ELF-1 (cell line): ENCODE measurements around the gene BRSK2.

Source experiments
- DNase-seq: peaks from one replicate; pipeline ENCODE4 v3.0.0-alpha.2; 2016; ENCODE audit warnings: low read depth, low spot score

BRSK2 gene

GRCh38 chr11:1375955-1376258 is 13.8 kb upstream of the BRSK2 start:
- no peak for DNase-seq

- no peak for DNase-seq
These were observed 12.4 kb upstream of the BRSK2 start for GRCh38 chr11:1377231-1377780.

- no peak for DNase-seq
These were observed 7.8 kb upstream of the BRSK2 start for GRCh38 chr11:1381793-1382425.

DNA sequence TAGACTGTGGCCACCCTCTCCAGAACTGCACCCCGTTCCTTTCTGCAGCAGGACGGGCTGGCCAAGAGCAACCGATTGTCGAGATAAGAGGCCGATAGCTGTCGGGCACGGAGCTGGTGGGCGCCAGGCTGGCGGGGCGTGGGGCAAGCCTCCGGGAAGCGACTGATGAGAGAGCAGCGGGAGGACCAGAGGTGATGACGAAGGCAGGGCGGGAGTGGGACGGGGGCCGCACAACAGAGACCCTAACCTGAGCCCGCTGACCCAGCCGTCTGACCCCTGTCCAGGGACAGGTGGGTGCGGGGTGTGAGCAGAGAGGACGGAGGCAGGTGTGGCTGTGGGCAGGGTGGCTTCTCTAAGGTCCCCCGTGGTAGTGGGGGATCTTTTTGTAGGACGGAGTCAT is 7.3 kb upstream of the BRSK2 start:
- no peak for DNase-seq

DNA sequence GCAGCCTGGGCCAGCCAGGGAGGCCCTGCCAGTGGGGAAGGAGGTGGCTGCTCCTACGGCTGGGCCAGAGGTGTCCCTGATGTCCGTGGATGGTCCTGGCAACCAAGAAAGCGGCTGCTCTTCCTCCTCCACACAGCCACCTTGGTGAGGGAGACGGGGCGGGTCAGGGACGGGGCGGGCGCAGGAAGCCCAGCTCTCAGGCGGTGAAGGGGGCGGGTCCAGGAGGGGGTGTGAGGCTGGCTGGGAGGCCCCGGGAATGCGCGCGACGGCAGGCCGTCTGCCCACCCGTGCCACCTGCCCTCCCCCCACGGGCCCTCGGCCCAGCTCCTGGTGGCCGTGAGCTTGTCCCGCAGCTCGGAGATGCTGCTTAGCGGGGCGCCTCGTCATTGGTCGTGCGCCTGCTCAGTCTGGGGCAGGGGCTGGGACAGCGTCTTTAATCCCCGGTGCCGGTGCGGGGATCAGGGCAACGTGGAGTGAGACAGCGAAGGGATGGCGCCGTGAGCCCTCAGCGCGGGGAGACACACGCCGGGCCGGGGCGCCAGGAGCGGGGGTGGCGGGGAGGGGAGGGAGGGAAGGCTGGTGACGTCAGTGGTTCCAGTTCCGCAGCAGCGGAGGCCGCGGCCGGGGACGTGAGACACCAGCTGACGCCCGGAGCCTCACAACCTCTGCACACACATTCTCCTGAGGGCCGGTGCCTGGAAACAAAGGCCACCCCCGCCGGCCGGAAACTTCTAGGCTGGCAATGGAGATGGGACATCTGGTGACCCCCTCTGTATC is 6.7 kb upstream of the BRSK2 start:
- peak; percentile 50 for DNase-seq

- no peak for DNase-seq
These were observed 5.3 kb upstream of the BRSK2 start for GRCh38 chr11:1384199-1384970.

DNA sequence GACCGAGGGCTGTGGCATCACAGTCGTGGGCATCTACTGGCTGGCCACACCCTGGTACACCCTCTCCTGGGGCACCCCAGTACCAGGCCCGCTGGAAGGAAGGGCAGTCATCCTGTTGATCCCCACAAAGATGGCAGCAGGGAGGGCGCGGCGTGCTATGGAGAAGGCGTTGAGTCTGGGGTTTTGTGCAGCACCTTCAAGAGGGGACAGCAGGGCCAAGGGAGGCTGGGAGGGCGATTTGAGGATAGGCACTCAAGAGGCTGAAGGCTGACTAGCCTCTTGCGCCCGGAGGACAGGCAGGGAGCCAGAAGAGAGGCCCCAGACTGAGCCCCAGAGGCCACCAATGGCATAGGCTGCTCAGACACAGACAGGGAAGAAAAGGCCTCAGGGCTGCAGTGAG is 2.2 kb upstream of the BRSK2 start:
- no peak for DNase-seq

GRCh38 chr11:1387961-1388762 is 1.6 kb upstream of the BRSK2 start:
- DNase-seq, result no peak

- DNase-seq, result no peak
These were observed 1.0 kb upstream of the BRSK2 start for GRCh38 chr11:1388763-1389102.

GRCh38 chr11:1389103-1389931 is 417 bp upstream of the BRSK2 start:
- DNase-seq, result peak; percentile 98

GRCh38 chr11:1390569-1391164 is 933 bp downstream of the BRSK2 start:
- DNase-seq, result peak; percentile 47

GRCh38 chr11:1391165-1392075 is 1.7 kb downstream of the BRSK2 start:
- DNase-seq, result no peak

DNA sequence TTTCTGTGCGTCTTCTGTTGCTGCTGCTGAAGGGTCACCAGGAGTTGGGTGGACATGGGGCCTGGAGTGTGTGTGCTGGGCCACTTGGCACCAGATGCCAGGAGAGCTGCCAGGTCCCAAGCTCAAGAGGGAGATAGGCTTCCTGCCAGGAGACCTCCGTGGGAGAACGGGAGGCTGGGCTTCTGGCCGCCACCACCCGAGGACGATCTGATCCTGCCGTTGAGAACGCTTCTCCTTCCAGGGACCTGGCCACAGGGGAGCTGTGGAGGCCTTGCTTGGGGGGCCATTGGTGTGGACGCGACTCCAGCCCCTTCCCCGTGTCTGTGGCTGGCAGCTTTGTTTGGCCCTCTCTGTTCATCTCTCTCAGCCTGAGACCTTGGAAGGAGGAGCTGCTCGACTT is 2.4 kb downstream of the BRSK2 start:
- no peak for DNase-seq

- no peak for DNase-seq
These were observed 2.8 kb downstream of the BRSK2 start for GRCh38 chr11:1392561-1392960.

- DNase-seq, result no peak
These were observed 3.4 kb downstream of the BRSK2 start for GRCh38 chr11:1393038-1393710.

- DNase-seq, result no peak
These were observed 5.4 kb downstream of the BRSK2 start for GRCh38 chr11:1394936-1395772.

DNA sequence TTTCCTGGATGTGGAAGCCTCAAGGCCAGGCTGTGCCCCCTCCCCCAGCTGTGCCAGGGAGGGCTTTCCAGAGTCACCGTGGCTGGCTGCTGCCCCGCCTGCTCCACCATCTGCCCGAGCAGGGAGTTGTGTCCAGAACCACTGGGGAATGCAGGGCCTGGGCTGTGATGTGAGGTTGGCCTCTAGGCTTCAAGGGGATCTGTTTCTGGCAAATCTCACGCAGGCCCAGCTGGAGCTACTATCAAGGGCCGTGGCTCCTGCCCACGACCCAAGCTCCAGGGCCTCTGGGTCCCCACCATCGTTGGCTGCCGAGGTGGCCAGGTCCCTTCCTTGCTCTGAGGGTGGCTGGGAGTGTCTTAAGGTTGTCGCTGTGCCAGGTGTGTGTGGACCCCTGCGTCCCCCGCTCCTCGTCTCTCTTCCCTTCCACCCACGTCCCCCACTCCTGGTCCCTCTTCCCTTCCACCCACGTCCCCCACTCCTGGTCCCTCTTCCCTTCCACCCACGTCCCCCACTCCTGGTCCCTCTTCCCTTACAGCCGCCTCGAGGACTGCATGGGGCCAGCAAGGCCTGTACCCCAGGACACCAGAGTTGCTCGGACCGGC is 6.1 kb downstream of the BRSK2 start:
- DNase-seq, result no peak
